Measurements from ENCODE around the gene TPTE. TPM values are rescaled to one million over a fixed set of nuclear protein-coding genes. Genes with fewer than 3 reads are reported as not detected.
"Not testable (repeated sequence)": the region's sequence is repeated elsewhere in the genome, so short reads cannot be mapped to it uniquely, and the experiment has no call there.

The TPTE gene
- total RNA-seq, 1 experiment from 2014 or later: not detected

DNA sequence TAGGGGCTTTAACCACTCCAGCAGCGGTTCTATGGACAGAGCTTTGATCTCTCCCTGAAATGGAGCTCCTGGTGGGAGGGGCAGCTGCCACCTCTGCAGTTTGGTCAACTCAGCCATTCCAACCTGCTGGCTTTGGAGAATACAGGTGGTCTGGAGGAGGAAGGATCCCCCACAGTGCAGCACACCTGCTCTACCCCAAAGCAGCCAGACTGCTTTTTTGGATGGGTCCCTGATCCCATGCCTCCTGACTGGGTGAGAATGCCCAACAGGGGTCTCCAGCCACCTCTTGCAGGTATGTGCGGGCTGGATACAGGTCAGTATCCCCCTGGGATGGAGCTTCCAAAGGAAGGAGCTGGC is 53.9 kb downstream of the TPTE start:
- no peak overlapping the region for H3K4me3 ChIP-seq (ENCODE audit: low read length)
- H4K20me1 ChIP-seq (ENCODE audit: low read length): no peaks in the 10 kb centered on the region
- no peak overlapping the region for H3K9ac ChIP-seq (ENCODE audit: low read length)
- no peak for TF ChIP-seq EZH2phosphoT487 (IDR thresholded peaks at IDR 0.05; ENCODE audit: borderline replicate concordance, low read length)
- TF ChIP-seq, protein P1, sequence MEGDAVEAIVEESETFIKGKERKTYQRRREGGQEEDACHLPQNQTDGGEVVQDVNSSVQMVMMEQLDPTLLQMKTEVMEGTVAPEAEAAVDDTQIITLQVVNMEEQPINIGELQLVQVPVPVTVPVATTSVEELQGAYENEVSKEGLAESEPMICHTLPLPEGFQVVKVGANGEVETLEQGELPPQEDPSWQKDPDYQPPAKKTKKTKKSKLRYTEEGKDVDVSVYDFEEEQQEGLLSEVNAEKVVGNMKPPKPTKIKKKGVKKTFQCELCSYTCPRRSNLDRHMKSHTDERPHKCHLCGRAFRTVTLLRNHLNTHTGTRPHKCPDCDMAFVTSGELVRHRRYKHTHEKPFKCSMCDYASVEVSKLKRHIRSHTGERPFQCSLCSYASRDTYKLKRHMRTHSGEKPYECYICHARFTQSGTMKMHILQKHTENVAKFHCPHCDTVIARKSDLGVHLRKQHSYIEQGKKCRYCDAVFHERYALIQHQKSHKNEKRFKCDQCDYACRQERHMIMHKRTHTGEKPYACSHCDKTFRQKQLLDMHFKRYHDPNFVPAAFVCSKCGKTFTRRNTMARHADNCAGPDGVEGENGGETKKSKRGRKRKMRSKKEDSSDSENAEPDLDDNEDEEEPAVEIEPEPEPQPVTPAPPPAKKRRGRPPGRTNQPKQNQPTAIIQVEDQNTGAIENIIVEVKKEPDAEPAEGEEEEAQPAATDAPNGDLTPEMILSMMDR (conservative IDR thresholded peaks at IDR 0.05; ENCODE audit: low read depth, low read length): no peak
- TF ChIP-seq EZH2 (IDR thresholded peaks at IDR 0.05; ENCODE audit: low read length, unreplicated experiment): no peak
- H3K4me1 ChIP-seq (ENCODE audit: insufficient read depth, low read length): no peaks in the 10 kb centered on the region
- H3K9me2 ChIP-seq (replicated peaks; ENCODE audit: low read length): no peaks in the 10 kb centered on the region
- no TSS peak for BruUV-seq (replicated peaks)
- no peaks in the 10 kb centered on the region for H3F3A ChIP-seq (ENCODE audit: low read length, unreplicated experiment)
- peaks cover 36% of the 10 kb centered on the region for H3K9me3 ChIP-seq (ENCODE audit: low read length)
- CTCF ChIA-PET: no interaction called here
- no peaks in the 10 kb centered on the region for H3K79me2 ChIP-seq (ENCODE audit: low read length)
- ATAC-seq (no peak), DNase-seq (no peak)
- H3K4me2 ChIP-seq (ENCODE audit: low read length): no peak overlapping the region
- no peaks in the 10 kb centered on the region for H3K36me3 ChIP-seq (ENCODE audit: low read depth, low read length)
- H3K27me3 ChIP-seq (ENCODE audit: low read length): no peaks in the 10 kb centered on the region
- H3K27ac ChIP-seq (ENCODE audit: low read length): no peak overlapping the region
- intact Hi-C loops (cut with micrococcal nuclease): no loop called here
- no peak overlapping the region for H2AFZ ChIP-seq (ENCODE audit: low read length)
- POLR2A ChIA-PET (ENCODE audit: unreplicated experiment): no interaction called here

DNA sequence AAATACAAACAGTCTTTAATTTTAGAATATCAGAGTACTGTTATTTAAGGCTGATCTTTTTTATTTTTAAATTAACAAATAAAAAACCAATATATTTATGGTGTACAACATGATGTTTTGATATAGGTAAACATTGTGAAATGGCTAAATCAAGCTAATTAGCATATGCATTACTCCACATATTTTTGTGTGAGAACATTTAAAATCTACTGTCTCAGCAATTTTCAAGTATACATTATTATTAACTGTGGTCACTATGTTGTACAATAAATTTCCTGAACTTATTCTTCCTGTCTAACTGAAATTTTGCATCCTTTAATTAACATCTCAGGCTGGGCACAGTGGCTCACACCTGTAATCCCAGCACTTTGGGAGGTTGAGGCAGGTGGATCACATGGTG is 57.5 kb downstream of the TPTE start:
- DNase-seq; H3K9me2 ChIP-seq (replicated peaks; ENCODE audit: low read length); CTCF ChIA-PET; H3K4me3 ChIP-seq (ENCODE audit: low read length); H3K4me2 ChIP-seq (ENCODE audit: low read length); H4K20me1 ChIP-seq (ENCODE audit: low read length); H3K79me2 ChIP-seq (ENCODE audit: low read length); H3K27me3 ChIP-seq (ENCODE audit: low read length); H3K27ac ChIP-seq (ENCODE audit: low read length); POLR2A ChIA-PET (ENCODE audit: unreplicated experiment); ATAC-seq; H2AFZ ChIP-seq (ENCODE audit: low read length); intact Hi-C loops (cut with micrococcal nuclease); H3K36me3 ChIP-seq (ENCODE audit: low read depth, low read length); H3F3A ChIP-seq (ENCODE audit: low read length, unreplicated experiment); H3K4me1 ChIP-seq (ENCODE audit: insufficient read depth, low read length); BruUV-seq (replicated peaks); H3K9ac ChIP-seq (ENCODE audit: low read length): not testable (repeated sequence)
- peaks cover 44% of the 10 kb centered on the region for H3K9me3 ChIP-seq (ENCODE audit: low read length)

DNA sequence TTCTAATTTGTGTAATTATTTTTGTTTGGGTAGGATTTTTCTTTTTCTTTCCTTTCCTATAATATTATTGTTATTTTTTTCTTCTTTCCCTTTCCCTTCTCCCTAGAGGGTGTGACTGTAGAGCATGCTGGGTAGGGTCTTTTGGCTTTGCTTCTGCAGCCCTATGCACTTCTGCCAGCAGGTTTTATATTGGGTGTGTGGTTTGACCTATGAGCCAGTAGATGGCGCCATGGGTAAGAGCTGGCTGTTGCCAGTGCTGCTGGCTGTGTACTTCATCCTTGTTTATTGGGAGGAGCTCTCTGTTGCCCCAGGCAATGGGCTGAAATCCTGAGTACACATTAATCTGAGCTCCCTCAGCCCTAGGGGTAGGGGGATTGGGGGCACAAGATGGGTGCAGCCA is 67.7 kb downstream of the TPTE start:
- intact Hi-C loops (cut with micrococcal nuclease); POLR2A ChIA-PET (ENCODE audit: unreplicated experiment); H3K27ac ChIP-seq (ENCODE audit: low read length); H3K79me2 ChIP-seq (ENCODE audit: low read length); H3K27me3 ChIP-seq (ENCODE audit: low read length); H4K20me1 ChIP-seq (ENCODE audit: low read length); H3K9me2 ChIP-seq (replicated peaks; ENCODE audit: low read length); H3K4me1 ChIP-seq (ENCODE audit: insufficient read depth, low read length); CTCF ChIA-PET; ATAC-seq; H2AFZ ChIP-seq (ENCODE audit: low read length); DNase-seq; H3F3A ChIP-seq (ENCODE audit: low read length, unreplicated experiment); BruUV-seq (replicated peaks); H3K36me3 ChIP-seq (ENCODE audit: low read depth, low read length); H3K9ac ChIP-seq (ENCODE audit: low read length); H3K4me3 ChIP-seq (ENCODE audit: low read length); H3K4me2 ChIP-seq (ENCODE audit: low read length): not testable (repeated sequence)
- H3K9me3 ChIP-seq (ENCODE audit: low read length): peaks cover 30% of the 10 kb centered on the region

DNA sequence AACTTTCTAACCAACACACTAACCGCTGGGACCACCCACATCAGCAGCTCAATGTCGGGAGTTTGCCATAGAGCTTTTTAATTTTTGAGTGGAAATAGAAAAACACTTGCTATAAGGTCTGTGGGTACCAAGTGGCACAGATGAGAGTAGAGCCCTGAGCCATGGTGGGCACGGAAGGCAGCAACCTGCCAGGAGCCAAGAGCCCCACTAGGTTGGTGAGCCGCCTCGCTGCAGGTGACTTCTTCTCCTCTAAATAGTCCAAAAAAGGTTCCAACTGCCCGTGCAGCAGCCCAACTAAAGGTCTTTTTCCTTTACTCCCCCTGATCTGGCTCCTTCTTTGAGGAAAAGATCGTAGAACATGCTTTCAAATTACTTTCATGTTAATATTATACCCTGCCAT is 85.7 kb downstream of the TPTE start:
- H3K4me1 ChIP-seq (ENCODE audit: insufficient read depth, low read length); H3K27ac ChIP-seq (ENCODE audit: low read length); H3K36me3 ChIP-seq (ENCODE audit: low read depth, low read length); H3K79me2 ChIP-seq (ENCODE audit: low read length); CTCF ChIA-PET; ATAC-seq; H2AFZ ChIP-seq (ENCODE audit: low read length); intact Hi-C loops (cut with micrococcal nuclease); BruUV-seq (replicated peaks); DNase-seq; H3K4me3 ChIP-seq (ENCODE audit: low read length); H4K20me1 ChIP-seq (ENCODE audit: low read length); H3K9ac ChIP-seq (ENCODE audit: low read length); H3K27me3 ChIP-seq (ENCODE audit: low read length); H3F3A ChIP-seq (ENCODE audit: low read length, unreplicated experiment); H3K9me2 ChIP-seq (replicated peaks; ENCODE audit: low read length); POLR2A ChIA-PET (ENCODE audit: unreplicated experiment); H3K4me2 ChIP-seq (ENCODE audit: low read length): not testable (repeated sequence)
- peaks cover 14% of the 10 kb centered on the region for H3K9me3 ChIP-seq (ENCODE audit: low read length)

DNA sequence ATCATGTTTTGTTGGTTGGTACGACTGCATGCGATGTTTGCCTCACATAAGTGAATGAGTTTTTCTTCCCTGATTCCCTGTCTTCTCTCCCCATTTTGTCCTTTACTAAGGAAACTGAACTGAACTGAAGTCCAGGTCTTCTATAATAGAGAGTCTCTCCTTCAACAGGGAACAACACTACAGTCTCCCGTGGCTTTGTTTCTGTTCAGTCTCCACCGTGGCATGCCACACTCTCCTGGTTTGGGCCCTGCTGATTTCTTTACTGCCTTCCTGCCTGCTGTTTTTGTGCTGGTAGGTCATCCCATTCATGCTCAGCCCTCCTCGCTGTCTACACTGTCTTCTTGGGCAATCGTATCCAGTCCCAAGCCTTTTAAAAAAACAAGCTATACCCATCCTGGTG is 92.9 kb downstream of the TPTE start:
- H2AFZ ChIP-seq (ENCODE audit: low read length); DNase-seq; H3K9ac ChIP-seq (ENCODE audit: low read length); CTCF ChIA-PET; ATAC-seq; H3K9me2 ChIP-seq (replicated peaks; ENCODE audit: low read length); H3K4me1 ChIP-seq (ENCODE audit: insufficient read depth, low read length); H3K36me3 ChIP-seq (ENCODE audit: low read depth, low read length); intact Hi-C loops (cut with micrococcal nuclease); H3K4me3 ChIP-seq (ENCODE audit: low read length); H3K27ac ChIP-seq (ENCODE audit: low read length); H3F3A ChIP-seq (ENCODE audit: low read length, unreplicated experiment); H3K4me2 ChIP-seq (ENCODE audit: low read length); POLR2A ChIA-PET (ENCODE audit: unreplicated experiment); H4K20me1 ChIP-seq (ENCODE audit: low read length); H3K27me3 ChIP-seq (ENCODE audit: low read length); H3K79me2 ChIP-seq (ENCODE audit: low read length); BruUV-seq (replicated peaks): not testable (repeated sequence)
- H3K9me3 ChIP-seq (ENCODE audit: low read length): peaks cover 17% of the 10 kb centered on the region

DNA sequence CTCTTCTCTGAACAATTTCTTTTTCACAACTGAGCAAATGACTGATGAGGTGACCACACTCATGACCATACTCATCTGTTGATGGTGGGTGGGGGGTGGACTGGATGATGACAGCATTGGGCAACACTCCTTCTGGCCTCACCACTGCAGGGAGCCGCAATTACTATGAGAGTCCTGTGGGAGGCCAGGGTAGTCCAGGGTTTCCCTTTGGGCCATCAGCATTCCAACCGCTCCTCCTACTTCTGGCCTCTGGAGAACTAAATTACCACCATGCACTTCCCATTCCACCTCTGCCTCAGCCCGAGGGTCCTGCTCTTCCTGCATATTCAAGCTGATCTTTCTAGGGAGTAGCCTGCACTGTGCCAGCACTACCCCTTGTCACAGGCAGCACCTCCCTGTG is 94.7 kb downstream of the TPTE start:
- CTCF ChIA-PET; BruUV-seq (replicated peaks): not testable (repeated sequence)
- peaks cover 19% of the 10 kb centered on the region for H3K9me3 ChIP-seq (ENCODE audit: low read length)

More for the DNA sequence above, 94.7 kb downstream of the TPTE start:
- H3K27ac ChIP-seq (ENCODE audit: low read length); H3K36me3 ChIP-seq (ENCODE audit: low read depth, low read length); H3K9me2 ChIP-seq (replicated peaks; ENCODE audit: low read length); H3K4me2 ChIP-seq (ENCODE audit: low read length); H3K79me2 ChIP-seq (ENCODE audit: low read length); H3K9ac ChIP-seq (ENCODE audit: low read length); intact Hi-C loops (cut with micrococcal nuclease); ATAC-seq; H3K4me1 ChIP-seq (ENCODE audit: insufficient read depth, low read length); H2AFZ ChIP-seq (ENCODE audit: low read length); H3K4me3 ChIP-seq (ENCODE audit: low read length); H3K27me3 ChIP-seq (ENCODE audit: low read length); H4K20me1 ChIP-seq (ENCODE audit: low read length); H3F3A ChIP-seq (ENCODE audit: low read length, unreplicated experiment); DNase-seq; POLR2A ChIA-PET (ENCODE audit: unreplicated experiment): not testable (repeated sequence)
